HG03139 (cell line): ENCODE measurements around the gene C2orf68.
A peak's percentile ranks its signal among the peaks of the same experiment; 100 is the strongest.
"Not testable (repeated sequence)": the region's sequence is repeated elsewhere in the genome, so short reads cannot be mapped to it uniquely, and the experiment has no call there.

Source experiments
- ATAC-seq: cut with Tn5 transposase; IDR thresholded peaks from one replicate; pipeline ENCODE4 v1.9.1; 2021; ENCODE audit not compliant: unreplicated experiment

C2orf68 gene

GRCh38 chr2:85583667-85584353 is 28.1 kb downstream of the C2orf68 start:
- ATAC-seq: no peak

GRCh38 chr2:85582492-85582891 is 29.4 kb downstream of the C2orf68 start:
- no peak for ATAC-seq

DNA sequence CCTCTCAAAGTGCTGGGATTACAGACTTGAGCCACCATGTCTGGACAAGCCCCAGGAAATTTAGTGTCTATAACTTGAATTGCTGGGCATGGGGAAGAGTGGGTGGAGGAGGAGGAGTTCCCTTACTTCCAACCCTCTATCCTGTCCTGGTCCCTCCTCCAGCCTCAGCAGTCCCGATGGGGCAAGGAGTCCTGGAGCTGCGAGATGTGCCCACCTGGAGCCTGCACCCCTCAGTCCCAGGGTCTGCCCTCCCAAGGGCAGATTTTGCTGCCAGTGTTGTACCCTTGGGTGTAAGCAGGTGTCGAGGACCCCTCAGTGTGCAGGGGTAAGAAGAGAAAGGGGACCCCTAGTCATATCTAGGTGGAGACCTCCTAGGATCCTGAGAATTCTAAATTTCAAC is 31.7 kb downstream of the C2orf68 start:
- no peak for ATAC-seq

DNA sequence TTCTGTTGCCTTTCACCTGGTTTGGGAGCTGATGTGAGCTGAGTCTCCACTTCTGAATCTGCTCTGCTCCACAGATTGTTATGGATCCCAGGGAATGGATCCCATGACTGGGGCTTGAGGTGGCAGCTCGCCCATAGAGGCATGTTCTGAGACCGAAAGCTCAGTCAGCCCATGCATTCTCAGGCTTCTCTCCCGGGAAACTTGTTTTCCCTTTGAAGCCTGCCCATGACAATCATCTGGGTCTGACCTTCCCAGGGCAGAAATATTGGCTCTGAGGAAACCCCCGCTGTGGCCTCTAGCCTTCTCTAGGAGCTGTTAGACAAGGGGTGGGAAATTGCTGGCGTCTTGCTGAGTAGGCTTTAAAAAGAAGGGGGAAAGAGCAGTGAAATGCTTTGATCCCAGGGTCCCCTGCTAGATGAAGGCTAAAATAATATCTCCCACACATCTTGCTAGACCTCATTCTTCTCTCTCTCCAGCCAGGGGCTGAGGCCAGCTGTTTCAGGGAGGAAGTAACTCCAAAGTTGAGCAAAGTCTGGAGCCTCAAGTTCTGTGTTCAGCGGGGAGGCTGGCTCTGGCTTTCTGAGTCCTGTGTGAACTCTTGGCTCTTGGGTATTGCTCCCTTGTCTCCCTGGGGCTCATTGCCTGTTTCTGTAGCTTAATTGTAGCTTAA is 32.5 kb downstream of the C2orf68 start:
- ATAC-seq: no peak

- ATAC-seq: no peak
Measured at GRCh38 chr2:85578243-85579180, 33.4 kb downstream of the C2orf68 start.

DNA sequence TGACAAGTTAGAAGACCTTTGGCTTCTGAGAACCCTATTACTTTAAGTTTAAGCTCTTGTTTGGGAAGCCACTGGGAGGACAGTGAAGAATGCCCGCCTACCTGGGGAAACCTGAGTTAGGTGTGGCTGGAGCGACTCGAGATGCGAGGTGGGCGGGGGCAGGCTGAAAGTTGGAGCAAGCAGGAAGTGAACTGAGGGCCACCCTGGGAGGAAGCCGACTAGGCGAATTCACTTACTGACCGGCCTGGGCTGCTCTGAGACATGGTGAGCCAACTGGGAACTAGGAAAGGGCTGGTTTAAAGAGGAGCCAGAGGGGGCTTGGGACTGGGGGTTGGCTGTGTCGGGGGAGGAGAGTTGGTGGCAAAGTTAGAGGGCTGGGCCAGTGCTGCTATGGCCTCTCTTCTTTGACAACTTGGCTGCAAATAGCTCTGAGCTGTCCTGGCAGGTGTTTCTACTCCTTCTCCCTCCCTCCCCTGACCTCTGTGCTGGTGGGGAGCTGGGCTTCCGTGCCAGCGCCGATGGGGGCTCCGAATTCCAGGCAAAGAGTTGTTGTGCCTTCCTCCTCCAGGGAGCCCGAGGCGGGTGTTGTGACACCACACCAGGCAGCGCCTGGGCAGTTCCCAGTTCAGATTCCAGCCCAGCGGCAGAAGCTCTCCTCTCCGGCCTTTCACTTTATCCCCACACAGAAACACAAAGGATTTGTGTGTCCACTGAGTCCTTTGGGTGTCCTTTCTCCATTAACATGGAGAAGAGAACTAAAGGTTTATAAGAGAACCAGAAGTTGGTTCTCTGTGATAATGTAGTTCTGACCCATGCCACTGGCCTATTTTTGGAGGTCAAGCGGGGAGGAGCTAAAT is 34.3 kb downstream of the C2orf68 start, which contains the start of gene VAMP8:
VAMP8 (plus strand) TSS at position 201 of the 857 bp plus-strand sequence; CDS start at position 262, 61 bp downstream.
- ATAC-seq: no peak

- ATAC-seq: no peak
Measured at GRCh38 chr2:85577063-85577385, 34.8 kb downstream of the C2orf68 start.

DNA sequence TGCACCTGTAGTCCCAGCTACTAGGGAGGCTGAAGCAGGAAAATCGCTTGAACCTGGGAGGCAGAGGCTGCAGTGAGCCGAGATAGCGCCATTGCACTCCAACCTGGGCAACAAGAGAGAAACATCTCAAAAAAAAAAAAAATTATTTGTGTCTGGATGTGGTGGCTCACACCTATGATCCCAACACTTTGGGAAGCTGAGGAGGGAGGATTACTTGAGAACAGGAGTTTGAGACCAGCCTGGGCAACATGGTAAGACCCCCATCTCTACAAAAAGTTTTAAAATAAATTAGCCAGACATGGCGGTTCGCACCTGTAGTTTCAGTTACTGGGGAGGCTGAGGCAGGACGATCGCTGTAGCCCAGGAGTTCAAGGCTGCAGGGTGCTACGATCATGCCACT is 36.1 kb downstream of the C2orf68 start:
- ATAC-seq: no peak

DNA sequence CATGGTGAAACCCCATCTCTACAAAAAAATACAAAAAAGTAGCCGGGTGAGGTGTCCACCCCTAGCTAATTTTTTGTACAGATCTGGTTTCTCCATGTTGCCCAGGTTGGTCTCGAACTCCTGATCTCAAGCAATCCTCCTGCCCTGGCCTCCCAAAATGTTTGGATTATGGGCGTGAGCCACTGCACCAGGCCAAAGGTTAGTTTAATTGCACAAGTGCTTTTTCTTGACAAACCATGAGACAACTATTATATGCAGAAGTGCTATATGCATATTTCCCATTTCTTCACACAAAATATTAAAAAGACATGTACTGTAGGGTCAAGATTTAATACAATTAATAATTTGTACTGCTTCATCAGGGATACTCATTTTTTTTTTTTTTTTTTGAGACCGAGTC is 45.6 kb downstream of the C2orf68 start:
- ATAC-seq: no peak

GRCh38 chr2:85564144-85564563 is 47.7 kb downstream of the C2orf68 start:
- ATAC-seq: no peak

DNA sequence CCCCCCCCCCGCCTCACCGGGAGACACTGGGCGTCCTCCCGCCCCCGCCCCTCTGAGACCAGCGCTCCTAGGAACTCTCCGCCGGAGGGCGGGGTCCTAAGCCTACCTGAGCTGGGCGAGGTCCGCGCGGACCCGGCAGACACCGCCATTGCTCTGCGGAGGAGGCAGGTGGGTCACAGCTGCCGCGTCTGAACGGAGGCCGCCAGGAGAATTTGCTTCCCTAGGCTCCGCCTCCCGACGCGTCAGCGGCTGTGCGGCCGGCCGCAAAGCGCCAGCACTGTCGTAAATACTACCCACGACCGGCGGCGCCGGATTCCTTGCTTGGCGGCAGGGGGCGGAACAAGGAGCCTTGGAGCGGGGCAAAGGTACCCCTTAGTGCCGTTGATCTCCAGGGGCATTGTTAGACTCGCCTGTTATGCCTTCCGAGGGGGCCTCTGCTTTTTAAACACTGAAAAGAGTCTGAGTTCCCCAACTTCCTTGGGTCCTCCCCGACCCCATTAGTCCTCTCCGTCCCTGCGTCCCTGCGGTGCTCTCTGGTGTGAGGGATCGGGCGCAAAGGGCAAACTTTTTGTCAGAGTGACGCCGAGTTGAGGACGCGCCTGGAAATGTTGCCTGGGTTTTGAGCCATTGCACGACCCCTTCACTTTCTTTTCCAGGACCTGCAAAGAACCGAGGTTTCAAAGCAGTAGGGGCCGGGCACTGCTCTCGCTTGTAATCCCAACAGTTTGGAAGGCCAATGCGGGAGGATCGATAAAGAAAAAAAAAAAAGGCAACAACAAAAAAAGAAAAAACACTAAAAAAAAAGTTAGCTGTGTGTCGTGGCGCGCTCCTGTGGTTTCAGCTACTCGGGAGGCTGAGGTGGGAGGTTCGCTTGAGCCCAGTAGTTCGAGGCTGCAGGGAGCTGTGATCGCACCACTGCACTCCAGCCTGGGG is 50.3 kb downstream of the C2orf68 start, which contains the start of gene GGCX:
GGCX (minus strand) TSS at position 214 of the 933 bp plus-strand sequence; CDS start at position 149, 65 bp downstream.
- ATAC-seq: peak; percentile 89

DNA sequence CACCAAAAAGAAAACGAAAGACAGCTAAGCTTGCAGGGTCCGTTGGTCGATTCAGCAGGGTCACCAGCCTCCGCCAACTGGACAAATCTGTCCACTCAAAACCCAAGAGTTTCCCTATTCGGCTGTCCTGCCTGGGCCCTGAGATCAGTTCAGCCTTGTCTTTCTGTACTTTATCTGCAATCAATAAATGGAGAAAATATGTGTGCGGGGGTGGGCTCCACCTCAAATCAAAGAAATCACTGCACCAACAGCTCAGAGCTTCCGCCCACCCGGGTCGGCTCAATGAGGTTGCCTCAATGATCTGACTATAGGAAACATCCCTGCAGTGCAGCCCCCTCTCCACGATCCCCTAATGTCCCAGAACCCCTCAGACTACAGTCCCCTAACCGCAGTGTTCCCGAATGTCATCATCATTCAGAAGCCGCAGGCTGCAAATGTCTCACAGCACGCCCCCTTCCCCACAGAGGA is 51.0 kb downstream of the C2orf68 start:
- no peak for ATAC-seq

DNA sequence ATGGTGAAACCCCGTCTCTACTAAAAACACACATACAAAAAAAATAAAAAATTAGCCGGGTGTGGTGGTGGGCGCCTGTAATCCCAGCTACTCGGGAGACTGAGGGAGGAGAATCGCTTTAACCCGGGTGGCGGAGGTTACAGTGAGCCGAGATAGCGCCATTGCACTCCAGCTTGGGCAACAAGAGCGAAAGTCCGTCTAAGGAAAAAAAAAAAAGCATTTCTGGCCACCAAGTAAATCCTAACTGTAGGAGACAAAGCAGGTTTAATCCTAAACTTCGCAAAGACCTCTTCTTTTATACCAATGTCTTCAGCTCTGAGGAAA is 51.5 kb downstream of the C2orf68 start:
- not testable (repeated sequence) for ATAC-seq

GRCh38 chr2:85558160-85558559 is 53.7 kb downstream of the C2orf68 start:
- ATAC-seq: no peak

DNA sequence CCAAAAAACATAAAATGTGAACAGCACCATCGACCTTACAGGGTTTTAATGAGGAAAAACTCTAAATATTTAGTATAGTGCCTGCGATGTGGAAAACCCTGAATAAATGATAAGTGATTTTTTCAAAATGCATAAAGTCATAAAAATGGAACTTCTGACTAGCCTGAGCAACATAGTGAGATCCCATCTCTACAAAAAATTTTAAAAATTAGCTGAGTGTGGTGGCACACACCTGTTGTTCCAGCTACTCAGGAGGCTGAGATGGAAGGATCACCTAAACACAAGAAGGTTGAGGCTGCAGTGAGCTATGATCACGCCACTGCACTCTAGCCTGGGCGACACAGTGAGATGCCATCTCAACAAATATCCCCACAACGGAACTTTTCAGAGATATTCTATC is 54.7 kb downstream of the C2orf68 start:
- ATAC-seq: no peak
